Activated T-cell treated with anti-CD3 and anti-CD28 coated beads, Interleukin-2, amount 50 U/mL, for 24 hours (primary cell): Measurements from ENCODE around the gene NPTX1.
A peak's percentile ranks its signal among the peaks of the same experiment; 100 is the strongest.

Source experiments
- DNase-seq: peaks from one replicate; pipeline ENCODE4 v3.0.0-alpha.2; 2020
- H3K27ac Mint-ChIP-seq: 2 replicates; pipeline ENCODE4 v1.8.0; 2020; ENCODE audit warnings: mild to moderate bottlenecking, mixed read lengths
- H3K27me3 Mint-ChIP-seq: 2 replicates; pipeline ENCODE4 v1.8.0; 2020; ENCODE audit warnings: mixed read lengths
- H3K36me3 Mint-ChIP-seq: 2 replicates; pipeline ENCODE4 v1.8.0; 2020; ENCODE audit warnings: low read depth, mixed read lengths
- H3K4me1 Mint-ChIP-seq: 2 replicates; pipeline ENCODE4 v1.8.0; 2020; ENCODE audit warnings: low read depth, mixed read lengths
- H3K4me3 Mint-ChIP-seq: 2 replicates; pipeline ENCODE4 v1.8.0; 2020; ENCODE audit warnings: mild to moderate bottlenecking, moderate library complexity, mixed read lengths
- H3K9me3 Mint-ChIP-seq: 2 replicates; pipeline ENCODE4 v1.8.0; 2020; ENCODE audit warnings: mixed read lengths

NPTX1 gene, protein sequence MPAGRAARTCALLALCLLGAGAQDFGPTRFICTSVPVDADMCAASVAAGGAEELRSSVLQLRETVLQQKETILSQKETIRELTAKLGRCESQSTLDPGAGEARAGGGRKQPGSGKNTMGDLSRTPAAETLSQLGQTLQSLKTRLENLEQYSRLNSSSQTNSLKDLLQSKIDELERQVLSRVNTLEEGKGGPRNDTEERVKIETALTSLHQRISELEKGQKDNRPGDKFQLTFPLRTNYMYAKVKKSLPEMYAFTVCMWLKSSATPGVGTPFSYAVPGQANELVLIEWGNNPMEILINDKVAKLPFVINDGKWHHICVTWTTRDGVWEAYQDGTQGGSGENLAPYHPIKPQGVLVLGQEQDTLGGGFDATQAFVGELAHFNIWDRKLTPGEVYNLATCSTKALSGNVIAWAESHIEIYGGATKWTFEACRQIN

DNA sequence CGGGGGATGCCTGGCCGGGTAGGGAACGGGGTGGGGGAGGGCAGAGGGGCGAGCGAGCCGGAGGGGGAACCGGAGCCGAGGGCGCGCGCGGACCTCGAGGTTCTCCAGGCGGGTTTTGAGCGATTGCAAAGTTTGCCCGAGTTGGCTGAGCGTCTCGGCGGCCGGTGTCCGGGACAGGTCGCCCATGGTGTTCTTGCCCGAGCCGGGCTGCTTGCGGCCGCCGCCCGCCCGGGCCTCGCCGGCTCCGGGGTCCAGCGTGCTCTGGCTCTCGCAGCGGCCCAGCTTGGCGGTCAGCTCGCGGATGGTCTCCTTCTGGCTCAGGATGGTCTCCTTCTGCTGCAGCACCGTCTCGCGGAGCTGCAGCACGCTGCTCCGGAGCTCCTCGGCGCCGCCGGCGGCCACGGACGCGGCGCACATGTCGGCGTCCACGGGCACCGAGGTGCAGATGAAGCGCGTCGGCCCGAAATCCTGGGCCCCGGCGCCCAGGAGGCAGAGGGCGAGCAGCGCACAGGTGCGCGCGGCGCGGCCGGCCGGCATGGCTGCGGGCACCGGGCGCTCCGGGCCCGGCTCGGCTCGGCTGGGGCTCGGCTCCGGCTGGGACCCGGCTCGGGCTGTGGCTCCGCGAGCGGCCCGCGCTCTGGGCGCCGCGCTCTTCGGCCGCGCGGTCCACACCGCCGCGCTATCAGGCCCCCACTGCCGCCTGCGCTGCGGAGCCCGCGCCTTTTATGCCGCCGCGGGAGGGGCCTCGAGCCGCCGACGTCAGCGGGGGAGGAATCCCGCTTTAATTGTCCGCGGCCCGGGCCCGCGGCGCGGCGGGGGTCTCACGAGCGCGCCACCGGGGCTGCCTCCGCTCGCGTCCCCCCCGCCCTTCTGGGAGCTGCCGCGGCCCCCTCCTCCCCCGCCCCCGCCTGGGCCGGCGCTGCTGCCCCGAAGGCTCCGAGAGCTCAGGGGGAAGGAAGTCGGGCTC lies at the start of gene NPTX1:
TSS of gene NPTX1 (minus strand) at position 698 of the 967 bp plus-strand sequence. CDS start at position 537, 161 bp downstream.
- Mint-ChIP-seq H3K4me1 (peaks cover 17% of the 10 kb centered on the region), H3K27ac (peak within 1 kb of the TSS; percentile 37), H3K4me3 (peak within 1 kb of the TSS; percentile 70), H3K36me3 (peaks cover 6% of the 10 kb centered on the region), H3K9me3 (no peaks in the 10 kb centered on the region), H3K27me3 (peaks cover 69% of the 10 kb centered on the region)
- peak; percentile 56 for DNase-seq

DNA sequence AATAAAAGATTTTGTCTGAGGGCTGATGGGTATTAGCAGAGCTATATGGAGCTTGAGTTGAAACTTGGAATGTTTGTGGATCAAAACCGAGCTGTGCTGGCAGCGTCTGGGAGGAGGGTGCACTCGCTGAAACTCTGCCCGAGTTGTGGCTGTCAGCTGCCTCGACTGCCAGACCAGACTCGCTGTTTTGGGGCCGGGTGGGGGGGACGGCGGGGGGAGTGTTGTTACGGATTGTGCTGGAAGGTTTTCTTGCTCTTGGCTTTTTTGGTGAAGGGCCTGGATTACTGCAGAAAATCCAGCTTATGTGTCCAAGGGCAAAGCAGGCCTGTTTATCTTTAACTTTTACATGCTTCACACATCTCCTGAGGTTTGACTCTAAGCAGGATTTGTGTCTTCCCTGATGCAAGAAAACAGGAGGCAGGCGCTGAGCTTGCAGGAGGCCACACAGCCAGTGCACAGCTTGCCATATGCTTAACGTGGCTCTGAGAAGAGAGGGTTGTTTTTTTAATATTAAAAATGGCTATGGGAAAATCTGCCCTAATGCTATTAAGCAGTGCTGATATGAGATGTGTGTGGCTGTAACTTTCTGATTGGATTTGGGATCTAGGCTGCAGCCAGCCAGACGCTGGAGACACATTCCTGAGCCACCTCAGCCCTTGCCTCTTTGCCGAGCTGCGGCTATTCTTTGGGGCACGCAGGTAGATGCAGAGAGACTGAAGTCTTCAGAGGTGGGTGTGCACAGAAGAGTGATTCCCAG lies 47.7 kb upstream of the NPTX1 start:
- Mint-ChIP-seq H3K4me1 (no peaks in the 10 kb centered on the region), H3K27me3 (peaks cover 34% of the 10 kb centered on the region), H3K4me3 (no peak overlapping the region), H3K36me3 (no peaks in the 10 kb centered on the region), H3K9me3 (no peaks in the 10 kb centered on the region), H3K27ac (no peak overlapping the region)
- no peak for DNase-seq

DNA sequence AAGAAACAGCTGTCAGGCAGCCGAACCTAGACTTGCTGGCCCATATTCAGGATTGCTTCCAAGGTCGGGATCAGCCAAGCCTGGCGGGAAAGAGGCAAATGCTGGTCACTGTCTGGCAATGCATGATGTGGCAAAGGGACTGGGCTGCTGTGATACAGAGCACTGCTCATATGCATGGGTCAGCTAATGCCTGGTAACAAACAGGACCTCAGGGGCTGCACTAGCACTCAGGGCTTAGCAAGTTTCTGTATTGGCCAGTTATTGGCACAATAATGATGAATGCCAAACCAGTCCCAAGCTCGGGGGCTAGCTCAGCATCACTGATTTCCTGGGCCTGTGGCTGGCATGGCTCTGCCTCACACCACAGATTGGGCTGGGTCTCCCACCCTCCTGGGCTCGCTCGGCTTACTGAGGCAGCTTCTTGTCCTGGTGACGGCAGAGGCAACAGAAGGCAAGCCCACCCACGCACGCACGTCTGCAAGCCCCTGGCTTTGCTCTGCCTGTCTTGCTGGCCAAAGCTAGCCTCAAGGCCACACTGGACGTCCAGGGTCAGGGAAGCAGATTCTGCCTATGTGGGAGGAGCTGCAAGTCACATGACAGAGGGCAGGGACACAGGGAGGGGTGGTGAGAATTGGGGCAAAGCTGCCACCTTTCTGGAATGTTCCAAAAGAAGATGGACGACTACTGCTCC lies 46.8 kb upstream of the NPTX1 start:
- Mint-ChIP-seq H3K9me3 (no peaks in the 10 kb centered on the region), H3K4me1 (no peaks in the 10 kb centered on the region)

DNA sequence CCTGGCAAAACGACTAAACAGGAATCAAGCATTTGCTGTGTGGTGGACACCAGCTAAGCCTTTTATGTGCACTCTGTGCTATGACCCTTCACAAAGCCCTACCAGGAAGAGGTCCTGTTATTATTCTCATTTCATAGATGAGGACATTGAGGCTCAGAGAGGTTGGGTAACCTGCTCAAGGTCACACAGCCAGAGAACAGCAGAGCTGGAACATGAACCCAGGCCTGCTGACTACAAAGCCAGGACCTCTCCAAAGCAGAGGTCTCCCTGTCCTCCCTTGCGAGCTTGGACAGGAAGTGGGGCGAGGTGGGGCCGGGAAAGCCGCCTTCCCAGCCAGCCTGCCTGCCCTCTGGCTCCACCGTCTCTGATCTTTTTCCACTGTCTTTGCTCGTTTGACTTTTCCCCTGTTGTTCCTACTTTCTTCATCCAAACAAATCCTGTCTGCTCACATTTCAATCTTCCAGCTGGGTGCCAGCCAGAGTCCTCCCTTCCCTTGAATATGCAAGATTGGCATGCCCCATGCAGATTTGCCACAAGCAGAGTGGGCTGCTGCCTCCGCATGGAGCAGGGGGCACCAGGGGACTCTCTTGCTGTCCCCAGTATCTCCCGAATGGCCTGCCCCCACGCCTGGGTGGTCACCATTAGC lies 44.5 kb upstream of the NPTX1 start:
- Mint-ChIP-seq H3K27ac (no peak overlapping the region), H3K4me3 (no peak overlapping the region), H3K9me3 (no peaks in the 10 kb centered on the region), H3K27me3 (peaks cover 13% of the 10 kb centered on the region), H3K4me1 (no peaks in the 10 kb centered on the region), H3K36me3 (no peaks in the 10 kb centered on the region)
- DNase-seq, result no peak

More for the DNA sequence above, 46.8 kb upstream of the NPTX1 start:
- Mint-ChIP-seq H3K4me3 (no peak overlapping the region), H3K36me3 (no peaks in the 10 kb centered on the region), H3K27me3 (peaks cover 32% of the 10 kb centered on the region), H3K27ac (no peak overlapping the region)
- no peak for DNase-seq

DNA sequence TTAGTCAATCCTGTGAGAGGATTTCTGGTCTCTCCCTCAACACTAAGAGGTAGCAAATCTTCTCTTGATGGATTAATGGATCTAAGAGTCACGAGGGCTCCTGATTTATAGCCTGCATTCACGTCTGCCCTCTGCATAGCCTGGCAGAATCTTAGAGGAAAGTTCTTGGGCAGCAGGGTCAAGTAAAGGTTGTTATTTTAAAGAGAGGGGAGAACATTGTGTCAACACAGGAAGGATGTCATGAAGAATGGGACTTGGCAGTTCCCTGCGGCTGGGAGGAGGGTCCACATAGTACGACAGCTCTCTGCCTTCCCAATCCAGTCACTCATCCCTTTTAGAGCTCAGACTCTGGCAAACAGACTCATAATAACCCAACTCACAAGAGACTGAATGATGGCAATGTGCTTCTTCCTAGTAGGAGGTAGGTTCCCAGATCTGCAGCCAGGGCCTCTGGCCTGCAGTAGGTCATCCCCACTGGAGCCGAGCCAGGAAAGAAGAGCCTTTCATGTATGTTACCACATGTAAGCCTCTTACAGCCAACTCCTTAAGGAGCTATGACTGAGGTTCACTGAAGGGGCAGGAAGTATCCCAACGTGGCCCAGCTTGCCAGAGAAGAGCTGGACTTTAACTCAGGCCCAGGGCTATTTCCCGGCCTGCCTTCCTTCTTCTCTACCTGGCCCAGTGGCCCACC lies 42.8 kb upstream of the NPTX1 start:
- no peak overlapping the region for H3K27ac Mint-ChIP-seq
- DNase-seq, result no peak
- H3K4me1 Mint-ChIP-seq, result no peaks in the 10 kb centered on the region
- no peaks in the 10 kb centered on the region for H3K9me3 Mint-ChIP-seq
- no peaks in the 10 kb centered on the region for H3K36me3 Mint-ChIP-seq
- H3K27me3 Mint-ChIP-seq, result peaks cover 7% of the 10 kb centered on the region
- no peak overlapping the region for H3K4me3 Mint-ChIP-seq

DNA sequence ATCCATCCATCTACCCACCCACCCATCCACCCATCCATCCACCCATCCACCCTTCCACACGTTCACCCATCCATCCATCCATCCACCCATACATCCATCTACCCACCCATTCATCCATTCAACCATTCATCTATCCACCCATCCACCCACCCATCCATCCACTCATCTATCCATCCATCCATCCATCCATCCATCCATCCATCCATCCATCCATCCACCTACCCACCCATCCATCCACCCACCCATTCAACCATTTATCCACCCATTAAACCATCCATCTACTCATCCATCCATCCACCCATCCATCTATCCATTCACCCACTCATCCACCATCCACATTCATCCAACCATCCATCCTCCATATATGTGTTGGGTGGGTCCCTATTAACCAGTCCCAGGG lies 42.0 kb upstream of the NPTX1 start:
- Mint-ChIP-seq H3K9me3 (no peaks in the 10 kb centered on the region), H3K36me3 (no peaks in the 10 kb centered on the region), H3K4me3 (no peak overlapping the region), H3K4me1 (no peaks in the 10 kb centered on the region), H3K27me3 (peaks cover 7% of the 10 kb centered on the region), H3K27ac (no peak overlapping the region)
- no peak for DNase-seq

DNA sequence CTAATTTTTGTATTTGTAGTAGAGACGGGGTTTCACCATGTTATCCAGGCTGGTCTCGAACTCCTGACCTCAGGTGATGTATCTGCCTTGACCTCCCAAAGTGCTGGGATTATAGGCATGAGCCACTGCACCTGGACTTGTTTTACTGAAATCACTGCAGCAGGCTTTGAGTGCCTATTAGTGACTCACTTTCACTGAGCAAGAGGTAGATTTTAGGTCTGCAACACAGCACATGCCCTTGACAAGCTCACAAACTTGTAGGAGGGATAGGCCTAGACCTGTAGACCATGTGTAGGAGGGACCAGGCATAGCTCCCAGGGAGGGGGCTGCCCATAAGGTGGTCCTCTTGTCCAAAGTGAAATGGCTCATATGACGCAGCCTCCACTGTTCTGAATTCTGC lies 41.2 kb upstream of the NPTX1 start:
- no peak for DNase-seq
- Mint-ChIP-seq H3K27ac (no peak overlapping the region), H3K4me3 (no peak overlapping the region), H3K9me3 (no peaks in the 10 kb centered on the region), H3K27me3 (peaks cover 7% of the 10 kb centered on the region), H3K4me1 (no peaks in the 10 kb centered on the region), H3K36me3 (no peaks in the 10 kb centered on the region)

DNA sequence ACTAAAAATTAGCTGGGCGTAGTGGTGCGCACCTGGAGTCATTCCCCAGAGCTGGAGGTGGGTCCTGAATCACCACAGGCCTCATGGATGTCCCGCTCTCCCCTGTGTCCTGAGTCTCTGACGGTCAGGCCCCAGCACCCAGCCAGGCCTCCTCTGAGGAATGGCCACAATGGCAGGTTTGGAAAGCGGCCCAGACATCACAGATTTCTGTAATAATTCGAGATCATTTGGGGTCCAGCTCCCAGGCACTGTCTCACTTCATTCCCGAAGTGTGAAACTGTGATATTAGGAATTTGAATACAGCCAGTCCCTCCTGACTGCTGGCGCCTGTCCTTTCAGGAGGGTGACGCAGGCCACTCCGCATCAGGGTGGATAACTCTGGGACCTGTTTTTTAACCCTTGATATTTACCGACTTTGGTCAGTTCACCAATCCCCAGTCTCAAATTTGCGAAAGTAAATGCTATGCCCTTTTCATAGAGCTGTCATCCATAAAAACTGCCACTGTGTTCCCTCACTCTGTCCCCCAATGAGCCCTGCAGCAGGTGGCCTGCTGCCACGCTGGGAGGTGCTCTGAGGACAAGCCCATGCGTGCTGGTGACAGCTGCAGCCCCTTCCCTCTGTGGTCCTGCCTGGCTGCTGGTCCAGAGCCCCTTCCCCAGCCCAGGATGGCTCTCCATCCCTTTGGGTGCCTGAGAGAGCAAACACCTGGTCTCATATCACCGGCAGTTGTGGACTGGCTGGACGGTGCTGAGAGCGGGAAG lies 39.9 kb upstream of the NPTX1 start:
- no peak for DNase-seq
- Mint-ChIP-seq H3K4me1 (no peaks in the 10 kb centered on the region), H3K27ac (no peak overlapping the region), H3K27me3 (peaks cover 7% of the 10 kb centered on the region), H3K4me3 (no peak overlapping the region), H3K36me3 (no peaks in the 10 kb centered on the region), H3K9me3 (no peaks in the 10 kb centered on the region)

DNA sequence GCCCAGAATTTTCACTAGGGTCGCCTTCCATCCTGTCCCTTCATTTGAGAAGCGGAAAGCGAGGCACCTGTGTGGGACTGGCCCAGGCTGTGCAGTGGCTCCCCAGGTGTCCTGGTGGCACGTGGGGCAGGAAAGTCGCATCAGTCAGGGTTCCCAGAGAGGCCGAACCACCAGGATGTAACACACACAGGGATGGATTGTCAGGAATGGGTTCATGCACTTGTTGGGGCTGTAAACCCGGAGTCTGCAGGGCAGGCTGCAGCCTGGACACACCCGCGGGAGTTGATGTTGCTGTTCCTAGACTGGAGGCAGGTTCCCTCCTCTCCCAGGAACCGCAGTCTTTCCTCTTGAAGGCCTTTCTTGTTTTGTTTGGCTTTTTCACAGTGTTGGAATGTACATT lies 37.5 kb upstream of the NPTX1 start:
- Mint-ChIP-seq H3K36me3 (no peaks in the 10 kb centered on the region), H3K27ac (no peak overlapping the region), H3K4me3 (no peak overlapping the region), H3K9me3 (no peaks in the 10 kb centered on the region), H3K4me1 (no peaks in the 10 kb centered on the region), H3K27me3 (peaks cover 5% of the 10 kb centered on the region)
- no peak for DNase-seq

DNA sequence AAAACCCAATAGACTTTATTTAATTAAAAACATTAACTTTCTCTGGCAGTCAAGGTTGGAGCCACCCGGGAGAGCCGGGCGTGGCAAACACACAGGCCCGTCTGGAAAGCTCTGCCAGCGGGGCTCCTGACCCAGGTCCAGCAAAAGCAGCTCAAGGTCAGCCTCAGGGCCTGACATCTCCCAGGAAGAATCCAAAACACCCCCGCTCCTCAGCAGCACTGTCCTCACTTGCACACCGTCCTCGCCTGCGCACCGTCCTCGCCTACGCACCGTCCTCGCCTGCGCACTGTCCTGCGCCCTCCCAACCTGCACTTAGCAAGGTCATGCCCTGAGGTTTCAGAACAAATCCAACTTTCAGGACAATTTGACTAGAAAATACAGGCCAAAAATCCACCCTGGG lies 36.8 kb upstream of the NPTX1 start:
- DNase-seq, result no peak
- Mint-ChIP-seq H3K27me3 (peaks cover 6% of the 10 kb centered on the region), H3K27ac (no peak overlapping the region), H3K9me3 (no peaks in the 10 kb centered on the region), H3K4me1 (no peaks in the 10 kb centered on the region), H3K4me3 (no peak overlapping the region), H3K36me3 (no peaks in the 10 kb centered on the region)

DNA sequence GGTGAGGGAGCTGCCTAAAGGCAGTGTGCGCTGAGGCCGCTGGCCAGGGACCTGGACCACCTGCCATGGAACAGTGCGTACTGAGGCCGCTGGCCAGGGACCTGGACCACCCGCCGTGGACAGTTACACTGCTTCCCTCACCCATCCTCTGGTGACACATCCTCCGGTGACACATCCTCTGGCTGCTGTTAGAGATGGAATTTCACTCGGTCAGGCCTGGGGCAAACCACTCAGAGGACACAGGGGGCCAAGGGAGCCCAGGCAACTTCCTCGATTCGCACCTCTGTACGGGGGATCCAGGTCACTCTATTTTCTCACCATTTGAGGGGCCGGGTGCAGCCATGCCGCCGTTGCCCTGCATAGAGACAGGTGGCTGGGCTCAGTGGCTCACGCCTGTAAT lies 35.8 kb upstream of the NPTX1 start:
- Mint-ChIP-seq H3K4me1 (peaks cover 2% of the 10 kb centered on the region), H3K27ac (no peak overlapping the region), H3K9me3 (no peaks in the 10 kb centered on the region), H3K36me3 (no peaks in the 10 kb centered on the region), H3K4me3 (no peak overlapping the region), H3K27me3 (peaks cover 6% of the 10 kb centered on the region)
- no peak for DNase-seq

DNA sequence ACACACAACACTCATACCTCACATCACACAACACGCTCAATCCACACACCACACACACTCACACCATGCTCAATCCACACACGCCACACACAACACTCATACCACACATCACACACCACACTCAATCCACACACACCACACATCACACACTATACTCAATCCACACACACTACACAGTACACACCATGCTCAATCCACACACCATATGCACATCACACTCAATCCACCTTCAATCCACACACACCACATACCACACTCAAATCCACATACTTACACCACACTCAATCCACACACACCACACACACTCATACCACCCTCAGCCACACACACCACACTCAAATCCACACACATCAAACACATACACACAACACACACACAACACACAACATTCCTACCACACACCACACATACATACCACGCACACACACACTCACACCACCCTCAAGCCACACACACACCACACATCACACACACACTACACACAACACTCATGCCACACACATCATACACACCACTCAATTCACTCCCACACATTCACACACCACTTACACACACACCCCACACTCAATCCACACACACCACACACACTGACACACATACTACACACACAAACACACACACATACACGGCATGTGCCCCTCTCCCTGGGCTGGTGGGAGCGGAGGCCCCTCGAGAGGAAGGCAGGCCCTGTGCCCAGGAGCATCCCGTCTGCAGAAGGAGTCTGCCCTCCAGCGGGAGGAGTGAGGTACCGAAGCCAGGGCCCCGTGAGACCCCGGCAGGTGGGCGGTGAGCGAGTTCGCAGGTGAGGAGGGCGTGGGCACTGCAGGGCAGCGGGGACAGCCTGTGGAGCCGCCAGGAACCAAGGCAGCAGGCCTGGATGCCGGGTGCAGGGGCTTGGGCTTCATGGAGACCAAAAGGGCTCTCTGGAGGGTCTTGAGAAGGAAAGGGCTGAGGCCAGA lies 35.1 kb upstream of the NPTX1 start:
- Mint-ChIP-seq H3K27ac (no peak overlapping the region), H3K36me3 (no peaks in the 10 kb centered on the region), H3K4me3 (no peak overlapping the region), H3K4me1 (peaks cover 2% of the 10 kb centered on the region), H3K9me3 (no peaks in the 10 kb centered on the region), H3K27me3 (peaks cover 10% of the 10 kb centered on the region)
- DNase-seq, result no peak
